ENCODE data around the gene CCDC88A. TPM values are rescaled to one million over a fixed set of nuclear protein-coding genes. Genes with fewer than 3 reads are reported as not detected.

Gene CCDC88A
- total RNA-seq, 1 experiment from 2014 or later = 60.8 TPM

DNA sequence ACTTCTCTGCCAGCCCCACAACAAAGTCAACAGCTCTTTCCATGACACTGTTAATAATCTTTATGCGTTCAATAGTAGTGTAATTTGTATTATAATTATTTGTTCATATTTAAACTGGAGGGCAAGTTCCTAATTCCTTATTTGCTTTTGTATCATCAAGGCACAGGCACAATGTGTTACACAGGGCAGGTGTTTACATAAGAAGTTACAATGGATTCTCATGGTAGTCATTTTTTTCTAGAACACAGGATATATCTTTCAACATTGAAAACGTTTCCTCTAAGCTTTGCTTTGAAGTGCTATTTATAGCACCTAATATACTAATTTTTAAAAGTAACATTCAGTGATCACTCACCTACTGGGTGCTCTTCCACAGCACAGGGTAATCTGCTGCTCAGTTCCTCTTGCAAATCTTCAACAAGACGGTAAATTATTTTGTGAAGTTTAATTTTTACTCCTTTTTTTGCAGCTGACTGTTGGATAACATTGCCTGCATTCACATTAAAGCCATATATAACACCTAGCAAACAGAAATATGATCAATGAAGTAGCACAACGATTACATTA, 179.9 kb downstream of the CCDC88A start:
- TF ChIP-seq, protein P1, sequence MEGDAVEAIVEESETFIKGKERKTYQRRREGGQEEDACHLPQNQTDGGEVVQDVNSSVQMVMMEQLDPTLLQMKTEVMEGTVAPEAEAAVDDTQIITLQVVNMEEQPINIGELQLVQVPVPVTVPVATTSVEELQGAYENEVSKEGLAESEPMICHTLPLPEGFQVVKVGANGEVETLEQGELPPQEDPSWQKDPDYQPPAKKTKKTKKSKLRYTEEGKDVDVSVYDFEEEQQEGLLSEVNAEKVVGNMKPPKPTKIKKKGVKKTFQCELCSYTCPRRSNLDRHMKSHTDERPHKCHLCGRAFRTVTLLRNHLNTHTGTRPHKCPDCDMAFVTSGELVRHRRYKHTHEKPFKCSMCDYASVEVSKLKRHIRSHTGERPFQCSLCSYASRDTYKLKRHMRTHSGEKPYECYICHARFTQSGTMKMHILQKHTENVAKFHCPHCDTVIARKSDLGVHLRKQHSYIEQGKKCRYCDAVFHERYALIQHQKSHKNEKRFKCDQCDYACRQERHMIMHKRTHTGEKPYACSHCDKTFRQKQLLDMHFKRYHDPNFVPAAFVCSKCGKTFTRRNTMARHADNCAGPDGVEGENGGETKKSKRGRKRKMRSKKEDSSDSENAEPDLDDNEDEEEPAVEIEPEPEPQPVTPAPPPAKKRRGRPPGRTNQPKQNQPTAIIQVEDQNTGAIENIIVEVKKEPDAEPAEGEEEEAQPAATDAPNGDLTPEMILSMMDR (IDR thresholded peaks at IDR 0.05; ENCODE audit: unreplicated experiment) = no peak
- DNase-seq (ENCODE audit: unreplicated experiment) = no peak
- ChIA-PET CTCF (interaction anchor here (0.7 to 1.0 kb wide), 2 partner anchors 64 to 272 kb away, joined by 3 read pairs; no protein-coding TSS in a partner anchor), POLR2A (interaction anchor here (2.3 kb wide), 1 partner anchor 14 kb away, joined by 8 read pairs; no protein-coding TSS in a partner anchor)
- peaks cover under 1% of the 10 kb centered on the region for H3K4me1 Mint-ChIP-seq (ENCODE audit: insufficient read depth, unreplicated experiment)
- H3K27ac Mint-ChIP-seq (ENCODE audit: low read depth, unreplicated experiment) = no peak overlapping the region
- no TSS peak for BruUV-seq (replicated peaks)
- H3K9me3 Mint-ChIP-seq (ENCODE audit: unreplicated experiment) = no peaks in the 10 kb centered on the region
- H3K4me3 Mint-ChIP-seq (ENCODE audit: unreplicated experiment) = no peak overlapping the region
- H3K36me3 Mint-ChIP-seq (ENCODE audit: insufficient read depth, unreplicated experiment) = peaks cover 82% of the 10 kb centered on the region
- no peaks in the 10 kb centered on the region for H3K27me3 Mint-ChIP-seq (ENCODE audit: insufficient read depth, unreplicated experiment)
- intact Hi-C loops (cut with micrococcal nuclease) = no loop called here

Other genes starting within 250 kb of the CCDC88A start
- 32.8 and 35.4 TPM in 2 replicates for gene CLHC1, start 187.6 kb downstream of the CCDC88A start, total RNA-seq (2022)
- gene RPS27A, start 187.2 kb downstream of the CCDC88A start, total RNA-seq (2022) = 1,343 and 1,536 TPM in 2 replicates
- 58.3 and 60.7 TPM in 2 replicates for gene MTIF2, start 150.6 kb downstream of the CCDC88A start, total RNA-seq (2022)
- gene CFAP36, start 99.9 kb upstream of the CCDC88A start, total RNA-seq (2022) = 38.5 and 56.9 TPM in 2 replicates
- gene PPP4R3B, start 197.8 kb upstream of the CCDC88A start, total RNA-seq (2022) = 97.2 and 97.4 TPM in 2 replicates

Data from MCF 10A (cell line).